HepG2 (cell line): ENCODE measurements around the gene SLIT3. TPM values are rescaled to one million over a fixed set of nuclear protein-coding genes. Genes with fewer than 3 reads are reported as not detected.

ENCODE experiments used
- ATAC-seq: fragments of 200-7000 bp; cut with Tn5 transposase; 3 replicates; pipeline ENCODE4 v1.9.1; 2020; ENCODE audit warnings: mild to moderate bottlenecking, moderate library complexity
- BruUV-seq: library from RNA; stranded (reverse); fragments of 400-500 nt; replicated peaks from 2 replicates; lab custom pipeline; 2021; lab: Mats Ljungman, UMichigan
- CTCF ChIA-PET: fragments of 300-600 bp; formaldehyde crosslinking; extraction: SDS; loops from one replicate; lab custom pipeline; 2021; ENCODE audit warnings: low total read pairs, inconsistent platforms, low intra/inter-chr PET ratio; lab: Yijun Ruan, JAX
- POLR2A ChIA-PET: fragments of 350-600 bp; sonication (Branson Sonifier 250); formaldehyde crosslinking; loops from one replicate; lab custom pipeline; 2020; ENCODE audit warnings: antibody characterized with exemption, inconsistent platforms; lab: Yijun Ruan, JAX
- DNase-seq: peaks from one replicate; pipeline ENCODE4 v3.0.0-alpha.2; 2015; ENCODE audit warnings: low spot score
- FAIRE-seq: peaks from 3 replicates; lab custom pipeline; 2011; peaks lifted over from hg19 to GRCh38; lab: Jason Lieb, UNC
- H2AFZ ChIP-seq: one replicate; pipeline ENCODE4 v1.6.1; 2011; ENCODE audit warnings: low read length, inconsistent platforms
- H3K27ac ChIP-seq: fragments of 300-600 bp; 3 replicates; pipeline ENCODE4 v1.8.0; 2011; ENCODE audit warnings: mixed run types, mild to moderate bottlenecking, mixed read lengths, low read length, inconsistent platforms; ENCODE audit not compliant: insufficient read depth; ENCODE audit errors: extremely low read length
- H3K27me3 ChIP-seq, 2 experiments: fragments of 200-600 bp in 1 of 2; 2 replicates in 1 of 2; 3 replicates in 1 of 2; pipeline versions ENCODE4 v1.6.0 to v1.8.0; 2011; ENCODE audit warnings: low read length in 2 of 2, mild to moderate bottlenecking in 2 of 2, moderate library complexity in 2 of 2, inconsistent platforms in 1 of 2; ENCODE audit not compliant: insufficient read depth in 2 of 2, control insufficient read depth in 1 of 2
- H3K36me3 ChIP-seq, 2 experiments: fragments of 200-600 bp in 1 of 2; replicated peaks in 1 of 2; 2 replicates in 1 of 2; 3 replicates in 1 of 2; pipeline versions ENCODE4 v1.5.1 to v1.8.0; 2011; ENCODE audit warnings: low read length in 2 of 2, inconsistent platforms in 1 of 2; ENCODE audit not compliant: insufficient read depth in 2 of 2, control insufficient read depth in 1 of 2
- H3K4me1 ChIP-seq: 2 replicates; pipeline ENCODE4 v1.5.1; 2012; ENCODE audit warnings: low read length, inconsistent platforms; ENCODE audit not compliant: insufficient read depth
- H3K4me2 ChIP-seq: 2 replicates; pipeline ENCODE4 v1.6.0; 2011; ENCODE audit warnings: low read depth, low read length, inconsistent platforms
- H3K4me3 ChIP-seq, 3 experiments: fragments of 200-600 bp in 1 of 3; sonication (generic), shearing (Covaris generic) in 1 of 3; replicated peaks in 1 of 3; 2 replicates each; pipeline ENCODE4 v1.5.1; 2011 to 2016; ENCODE audit warnings: low read length in 3 of 3, inconsistent platforms in 2 of 3, low read depth in 2 of 3, mild to moderate bottlenecking in 2 of 3, control low read depth in 1 of 3, mixed read lengths in 1 of 3; ENCODE audit not compliant: insufficient read depth in 1 of 3
- H3K79me2 ChIP-seq: one replicate; pipeline ENCODE4 v1.6.1; 2011; ENCODE audit warnings: low read length, inconsistent platforms; ENCODE audit not compliant: insufficient read depth
- H3K9ac ChIP-seq: 2 replicates; pipeline ENCODE4 v1.6.0; 2011; ENCODE audit warnings: mild to moderate bottlenecking, low read depth, low read length, inconsistent platforms; ENCODE audit not compliant: insufficient read depth
- H3K9me3 ChIP-seq: 2 replicates; pipeline ENCODE4 v1.5.1; 2012; ENCODE audit warnings: mild to moderate bottlenecking, low read length
- H4K20me1 ChIP-seq: 2 replicates; pipeline ENCODE4 v1.6.0; 2011; ENCODE audit warnings: inconsistent platforms, mild to moderate bottlenecking, low read length, moderate library complexity; ENCODE audit not compliant: insufficient read depth
- NR2F6 ChIP-seq, 2 experiments: IDR thresholded peaks; 2 replicates each; pipeline ENCODE4 v1.6.1; 2016; ENCODE audit warnings: antibody characterized with exemption in 1 of 2, mild to moderate bottlenecking in 1 of 2
- ZNF562 ChIP-seq: sonication (generic); formaldehyde crosslinking; IDR thresholded peaks from 2 replicates; pipeline ENCODE4 v1.8.0; 2022; ENCODE audit warnings: missing genetic modification reagents, borderline replicate concordance
- ZNF749 ChIP-seq: sonication (generic); formaldehyde crosslinking; IDR thresholded peaks from 2 replicates; pipeline ENCODE4 v1.8.0; 2022; ENCODE audit warnings: mild to moderate bottlenecking, missing genetic modification reagents, moderate library complexity, borderline replicate concordance
- ZNF780A ChIP-seq: sonication (generic); formaldehyde crosslinking; IDR thresholded peaks from 2 replicates; pipeline ENCODE4 v1.8.0; 2022; ENCODE audit warnings: mild to moderate bottlenecking, missing genetic modification reagents, moderate library complexity
- ZNF792 ChIP-seq: IDR thresholded peaks from 2 replicates; pipeline ENCODE4 v1.6.1; 2016
- ZUFSP ChIP-seq: sonication (generic); formaldehyde crosslinking; IDR thresholded peaks from 2 replicates; pipeline ENCODE4 v1.9.0; 2021; ENCODE audit warnings: missing genetic modification reagents, mild to moderate bottlenecking, borderline replicate concordance
- WGBS: methylation state at CpG from one replicate; pipeline ENCODE4 v1.1.6; 2017; ENCODE audit warnings: low lambda C conversion rate; 5-methylcytosine and 5-hydroxymethylcytosine counted together
- in situ Hi-C: cut with HindIII; loops from 2 replicates; pipeline ENCODE4 v1.10.0; 2017; ENCODE audit warnings: low pct_unique_long_range_greater_than_20kb; ENCODE audit not compliant: extremely low pct_ligation_motif_present
- intact Hi-C: fragments of 100-400 bp; cut with micrococcal nuclease; formaldehyde crosslinking; loops from one replicate; pipeline ENCODE4 v1.10.0; 2022; ENCODE audit not compliant: unreplicated experiment
- polyA plus RNA-seq, 8 experiments: library from polyadenylated mRNA; depleted of rRNA in 3 of 8; stranded (reverse) in 7 of 8; unstranded in 1 of 8; fragments of >200 nt; fragmentation: Illumina TruSeq in 4 of 8; extraction: Trizol in 4 of 8; gene quantifications; 2 replicates each; pipeline versions ENCODE4 v1.2.1 to v1.2.3, GENCODE V29; 2011 to 2016; ENCODE audit warnings: low read depth in 4 of 8, missing spikeins in 1 of 8, mixed read lengths in 1 of 8; ENCODE audit not compliant: insufficient read depth in 1 of 8
- total RNA-seq, 5 experiments: library from RNA; depleted of rRNA; stranded (reverse); fragments of >200 nt; fragmentation: Illumina TruSeq; extraction: Trizol; gene quantifications; 2 replicates each; pipeline ENCODE4 v1.2.3, GENCODE V29; 2016; ENCODE audit warnings: low read depth in 1 of 5
- TF ChIP-seq, protein P1 (sequence below), 2 experiments: sonication (generic) in 1 of 2; formaldehyde crosslinking in 1 of 2; IDR thresholded peaks; 2 replicates each; pipeline versions ENCODE4 v1.4.0 to v1.6.1; 2016 to 2020; ENCODE audit warnings: borderline replicate concordance in 1 of 2, low read depth in 1 of 2, mild to moderate bottlenecking in 1 of 2, missing genetic modification reagents in 1 of 2
- TF ChIP-seq, protein P2 (sequence below): sonication (generic); formaldehyde crosslinking; IDR thresholded peaks from 2 replicates; pipeline ENCODE4 v1.4.0; 2020; ENCODE audit warnings: mild to moderate bottlenecking, missing genetic modification reagents, borderline replicate concordance

The SLIT3 gene
- total and polyA plus RNA-seq, 2 of the 13 experiments (the other 11 are each of a cell fraction or from before 2014, with no cell fraction given) = not detected

GRCh38 chr5:168802337-168802736, 498.6 kb downstream of the SLIT3 start:
- intact Hi-C loops (no loop called here), in situ Hi-C loops (no loop called here)
- Histone ChIP-seq H3K4me2 (no peak overlapping the region), H3K9ac (no peak overlapping the region), H4K20me1 (no peaks in the 10 kb centered on the region), H3K27me3 (peaks cover 1 to 41% of the 10 kb centered on the region in 2 experiments; a peak in 2 of 5 replicates), H3K79me2 (no peaks in the 10 kb centered on the region), H3K4me3 (no peak overlapping the region), H3K9me3 (no peaks in the 10 kb centered on the region), H3K36me3 (no peaks in the 10 kb centered on the region), H3K4me1 (no peaks in the 10 kb centered on the region), H2AFZ (no peak overlapping the region), H3K27ac (no peak overlapping the region)
- FAIRE-seq (no peak), ATAC-seq (no peak), DNase-seq (no peak)
- no peak for TF ChIP-seq ZNF749 (CRISPR knock-in tag)
- no peak for TF ChIP-seq NR2F6 (IDR thresholded peaks at IDR 0.05)
- TF ChIP-seq NR2F6 (CRISPR knock-in tag; IDR thresholded peaks at IDR 0.05) = no peak
- no peak for TF ChIP-seq ZUFSP (CRISPR knock-in tag)
- TF ChIP-seq ZNF792 (CRISPR knock-in tag) = no peak
- TF ChIP-seq, protein P1, sequence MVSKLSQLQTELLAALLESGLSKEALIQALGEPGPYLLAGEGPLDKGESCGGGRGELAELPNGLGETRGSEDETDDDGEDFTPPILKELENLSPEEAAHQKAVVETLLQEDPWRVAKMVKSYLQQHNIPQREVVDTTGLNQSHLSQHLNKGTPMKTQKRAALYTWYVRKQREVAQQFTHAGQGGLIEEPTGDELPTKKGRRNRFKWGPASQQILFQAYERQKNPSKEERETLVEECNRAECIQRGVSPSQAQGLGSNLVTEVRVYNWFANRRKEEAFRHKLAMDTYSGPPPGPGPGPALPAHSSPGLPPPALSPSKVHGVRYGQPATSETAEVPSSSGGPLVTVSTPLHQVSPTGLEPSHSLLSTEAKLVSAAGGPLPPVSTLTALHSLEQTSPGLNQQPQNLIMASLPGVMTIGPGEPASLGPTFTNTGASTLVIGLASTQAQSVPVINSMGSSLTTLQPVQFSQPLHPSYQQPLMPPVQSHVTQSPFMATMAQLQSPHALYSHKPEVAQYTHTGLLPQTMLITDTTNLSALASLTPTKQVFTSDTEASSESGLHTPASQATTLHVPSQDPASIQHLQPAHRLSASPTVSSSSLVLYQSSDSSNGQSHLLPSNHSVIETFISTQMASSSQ (IDR thresholded peaks at IDR 0.05; ENCODE audit: low read depth) = no peak
- TF ChIP-seq, protein P1 (CRISPR knock-in tag; IDR thresholded peaks at IDR 0.05; ENCODE audit: borderline replicate concordance) = no peak
- no peak for TF ChIP-seq ZNF780A (CRISPR knock-in tag)
- TF ChIP-seq, protein P2, sequence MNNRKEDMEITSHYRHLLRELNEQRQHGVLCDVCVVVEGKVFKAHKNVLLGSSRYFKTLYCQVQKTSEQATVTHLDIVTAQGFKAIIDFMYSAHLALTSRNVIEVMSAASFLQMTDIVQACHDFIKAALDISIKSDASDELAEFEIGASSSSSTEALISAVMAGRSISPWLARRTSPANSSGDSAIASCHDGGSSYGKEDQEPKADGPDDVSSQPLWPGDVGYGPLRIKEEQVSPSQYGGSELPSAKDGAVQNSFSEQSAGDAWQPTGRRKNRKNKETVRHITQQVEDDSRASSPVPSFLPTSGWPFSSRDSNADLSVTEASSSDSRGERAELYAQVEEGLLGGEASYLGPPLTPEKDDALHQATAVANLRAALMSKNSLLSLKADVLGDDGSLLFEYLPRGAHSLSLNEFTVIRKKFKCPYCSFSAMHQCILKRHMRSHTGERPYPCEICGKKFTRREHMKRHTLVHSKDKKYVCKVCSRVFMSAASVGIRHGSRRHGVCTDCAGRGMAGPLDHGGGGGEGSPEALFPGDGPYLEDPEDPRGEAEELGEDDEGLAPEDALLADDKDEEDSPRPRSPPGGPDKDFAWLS (CRISPR knock-in tag) = no peak
- no peak for TF ChIP-seq ZNF562
- ChIA-PET POLR2A (no interaction called here), CTCF (no interaction called here)
- no TSS peak for BruUV-seq
- 3% methylated on average over 6 of the region's 6 CpGs for WGBS
